Caco-2 (cell line): ENCODE data around the gene LLGL1. TPM values are rescaled to one million over a fixed set of nuclear protein-coding genes. Genes with fewer than 3 reads are reported as not detected.

ENCODE experiments used
- BruUV-seq: library from RNA; stranded (reverse); fragments of 400-500 nt; replicated peaks from 2 replicates; lab custom pipeline; 2021; lab: Mats Ljungman, UMichigan
- CTCF ChIA-PET: fragments of 300-600 bp; sonication (Branson Sonifier 250); formaldehyde crosslinking; loops from one replicate; lab custom pipeline; 2022; ENCODE audit warnings: antibody characterized with exemption; lab: Charles Lee
- POLR2A ChIA-PET: fragments of 300-600 bp; sonication (Branson Sonifier 250); formaldehyde crosslinking; loops from one replicate; lab custom pipeline; 2022; ENCODE audit warnings: antibody characterized with exemption; lab: Charles Lee
- DNase-seq, 2 experiments: peaks; one replicate each; pipeline versions ENCODE4 v3.0.0 to v3.0.0-alpha.2; 2020 to 2022
- H3K27me3 ChIP-seq: replicated peaks from 2 replicates; pipeline ENCODE4 v1.6.0; 2011; ENCODE audit warnings: low read length; ENCODE audit not compliant: control insufficient read depth, insufficient read depth
- H3K36me3 ChIP-seq: 2 replicates; pipeline ENCODE4 v1.5.1; 2011; ENCODE audit warnings: low read length; ENCODE audit not compliant: control insufficient read depth, insufficient read depth
- H3K4me1 ChIP-seq: fragments of 250-450 bp; sonication (Bioruptor Pico); 2 replicates; pipeline ENCODE4 v1.5.1; 2020; ENCODE audit warnings: mild to moderate bottlenecking
- H3K4me3 ChIP-seq: 2 replicates; pipeline ENCODE4 v1.5.1; 2011; ENCODE audit warnings: low read depth, mild to moderate bottlenecking, control low read depth, low read length
- H3K9me3 ChIP-seq: fragments of 250-450 bp; sonication (Bioruptor Pico); 2 replicates; pipeline ENCODE4 v1.5.1; 2020; ENCODE audit warnings: mild to moderate bottlenecking, moderate library complexity
- H3K27ac Mint-ChIP-seq: one replicate; pipeline ENCODE4 v1.8.0; 2022; ENCODE audit warnings: mixed read lengths; ENCODE audit not compliant: unreplicated experiment
- H3K27me3 Mint-ChIP-seq: one replicate; pipeline ENCODE4 v1.8.0; 2022; ENCODE audit warnings: mixed read lengths; ENCODE audit not compliant: insufficient read depth, unreplicated experiment
- H3K36me3 Mint-ChIP-seq: one replicate; pipeline ENCODE4 v1.8.0; 2022; ENCODE audit warnings: mild to moderate bottlenecking, mixed read lengths; ENCODE audit not compliant: insufficient read depth, unreplicated experiment
- H3K4me1 Mint-ChIP-seq: one replicate; pipeline ENCODE4 v1.8.0; 2022; ENCODE audit warnings: low read depth, mixed read lengths; ENCODE audit not compliant: unreplicated experiment
- H3K4me3 Mint-ChIP-seq: one replicate; pipeline ENCODE4 v1.8.0; 2022; ENCODE audit warnings: mild to moderate bottlenecking, moderate library complexity, mixed read lengths; ENCODE audit not compliant: unreplicated experiment
- H3K9me3 Mint-ChIP-seq: one replicate; pipeline ENCODE4 v1.8.0; 2022; ENCODE audit warnings: mixed read lengths; ENCODE audit not compliant: unreplicated experiment
- CTCF ChIP-seq, 2 experiments: fragments of 200-600 bp in 1 of 2; IDR thresholded peaks; 1 replicate in 1 of 2; 2 replicates in 1 of 2; pipeline versions ENCODE4 v1.5.1 to v1.8.0; 2011 to 2022; ENCODE audit warnings: antibody characterized with exemption in 1 of 2, control low read depth in 1 of 2, inconsistent platforms in 1 of 2, low read depth in 1 of 2, low read length in 1 of 2, mild to moderate bottlenecking in 1 of 2, moderate library complexity in 1 of 2; ENCODE audit not compliant: insufficient read depth in 1 of 2, severe bottlenecking in 1 of 2, unreplicated experiment in 1 of 2
- intact Hi-C: fragments of 100-400 bp; cut with micrococcal nuclease; formaldehyde crosslinking; loops from one replicate; pipeline ENCODE4 v1.10.0; 2022; ENCODE audit not compliant: unreplicated experiment
- total RNA-seq: library from RNA; stranded (reverse); gene quantifications from 2 replicates; pipeline ENCODE4 v1.2.3, GENCODE V29; 2022

Gene LLGL1
- total RNA-seq, 1 experiment from 2014 or later = 41.3 TPM

GRCh38 chr17:18251204-18251603 lies 25.8 kb downstream of the LLGL1 start:
- Histone ChIP-seq H3K4me3 (no peak overlapping the region), H3K36me3 (peaks cover 10% of the 10 kb centered on the region), H3K4me1 (no peaks in the 10 kb centered on the region), H3K9me3 (no peaks in the 10 kb centered on the region), H3K27me3 (no peaks in the 10 kb centered on the region)
- TF ChIP-seq CTCF (IDR thresholded peaks at IDR 0.05; ENCODE audit: insufficient read depth in 1 of 2, low read depth in 1 of 2, low read length in 1 of 2, severe bottlenecking in 1 of 2, unreplicated experiment in 1 of 2) = no peak
- DNase-seq = no peak
- no peaks in the 10 kb centered on the region for H3K4me1 Mint-ChIP-seq
- BruUV-seq = no TSS peak
- H3K4me3 Mint-ChIP-seq = no peak overlapping the region
- H3K27ac Mint-ChIP-seq = no peak overlapping the region
- ChIA-PET CTCF (no interaction called here), POLR2A (no interaction called here)
- H3K36me3 Mint-ChIP-seq = peaks cover 86% of the 10 kb centered on the region
- no peaks in the 10 kb centered on the region for H3K9me3 Mint-ChIP-seq
- no peaks in the 10 kb centered on the region for H3K27me3 Mint-ChIP-seq
- intact Hi-C loops = no loop called here

GRCh38 chr17:18252160-18252559 lies 26.7 kb downstream of the LLGL1 start:
- Histone ChIP-seq H3K4me1 (peaks cover under 1% of the 10 kb centered on the region; the same call in 1 of the 2 replicates), H3K9me3 (no peaks in the 10 kb centered on the region), H3K27me3 (no peaks in the 10 kb centered on the region), H3K4me3 (no peak overlapping the region), H3K36me3 (peaks cover 9% of the 10 kb centered on the region)
- ChIA-PET CTCF (no interaction called here), POLR2A (no interaction called here)
- TF ChIP-seq CTCF (IDR thresholded peaks at IDR 0.05; ENCODE audit: insufficient read depth in 1 of 2, low read depth in 1 of 2, low read length in 1 of 2, severe bottlenecking in 1 of 2, unreplicated experiment in 1 of 2) = no peak
- intact Hi-C loops = no loop called here
- no peaks in the 10 kb centered on the region for H3K27me3 Mint-ChIP-seq
- BruUV-seq = no TSS peak
- peaks cover 81% of the 10 kb centered on the region for H3K36me3 Mint-ChIP-seq
- DNase-seq = no peak
- H3K4me3 Mint-ChIP-seq = no peak overlapping the region
- no peak overlapping the region for H3K27ac Mint-ChIP-seq
- no peaks in the 10 kb centered on the region for H3K9me3 Mint-ChIP-seq
- H3K4me1 Mint-ChIP-seq = no peaks in the 10 kb centered on the region

GRCh38 chr17:18253187-18253884 lies 27.9 kb downstream of the LLGL1 start:
- peaks cover 9% of the 10 kb centered on the region for H3K36me3 ChIP-seq
- CTCF ChIA-PET = no interaction called here
- no peaks in the 10 kb centered on the region for H3K9me3 ChIP-seq
- H3K4me3 ChIP-seq = no peak overlapping the region
- no peaks in the 10 kb centered on the region for H3K27me3 ChIP-seq
- H3K9me3 Mint-ChIP-seq = no peaks in the 10 kb centered on the region
- POLR2A ChIA-PET = interaction anchor here (0.6 to 0.9 kb wide), 2 partner anchors 15 to 50 kb away, joined by 3 to 4 read pairs; no protein-coding TSS in a partner anchor
- no peak overlapping the region for H3K4me3 Mint-ChIP-seq
- peaks cover 78% of the 10 kb centered on the region for H3K36me3 Mint-ChIP-seq
- H3K4me1 ChIP-seq = peaks cover 5% of the 10 kb centered on the region
- no peak for TF ChIP-seq CTCF (IDR thresholded peaks at IDR 0.05; ENCODE audit: insufficient read depth in 1 of 2, low read depth in 1 of 2, low read length in 1 of 2, severe bottlenecking in 1 of 2, unreplicated experiment in 1 of 2)
- no peak for DNase-seq
- no TSS peak for BruUV-seq
- H3K27ac Mint-ChIP-seq = no peak overlapping the region
- intact Hi-C loops = no loop called here
- H3K27me3 Mint-ChIP-seq = no peaks in the 10 kb centered on the region
- no peaks in the 10 kb centered on the region for H3K4me1 Mint-ChIP-seq
